CD4-positive, alpha-beta memory T cell (primary cell): ENCODE measurements around the gene PCNX3. TPM values are rescaled to one million over a fixed set of nuclear protein-coding genes. Genes with fewer than 3 reads are reported as not detected.

Experiments used
- CTCF ChIA-PET: fragments of 350-600 bp; sonication (Branson Sonifier 250); formaldehyde crosslinking; loops from one replicate; lab custom pipeline; 2021; ENCODE audit warnings: inconsistent platforms; ENCODE audit not compliant: partially characterized antibody; lab: Charles Lee
- POLR2A ChIA-PET: fragments of 350-600 bp; sonication (Branson Sonifier 250); formaldehyde crosslinking; loops from one replicate; lab custom pipeline; 2021; ENCODE audit not compliant: partially characterized antibody; lab: Charles Lee
- DNase-seq, 5 donors: peaks; one replicate each; pipeline versions ENCODE4 v3.0.0 to v3.0.0-alpha.2; 2020 to 2022; ENCODE audit warnings: mixed read lengths in 1 of 5
- H3K27ac ChIP-seq: one replicate; pipeline ENCODE4 v1.7.0; 2013; ENCODE audit warnings: low read depth, low read length
- H3K27me3 ChIP-seq: 2 replicates; pipeline ENCODE4 v1.7.0; 2013; ENCODE audit warnings: mild to moderate bottlenecking, low read length, moderate library complexity; ENCODE audit not compliant: insufficient read depth
- H3K36me3 ChIP-seq: 2 replicates; pipeline ENCODE4 v1.7.0; 2013; ENCODE audit warnings: mild to moderate bottlenecking, low read length, moderate library complexity; ENCODE audit not compliant: insufficient read depth
- H3K4me1 ChIP-seq: 2 replicates; pipeline ENCODE4 v1.7.0; 2013; ENCODE audit warnings: mild to moderate bottlenecking, low read length, moderate library complexity; ENCODE audit not compliant: insufficient read depth
- H3K4me3 ChIP-seq, 2 donors: one replicate each; pipeline ENCODE4 v1.7.0; 2013; ENCODE audit warnings: low read length in 2 of 2, mild to moderate bottlenecking in 1 of 2
- H3K9me3 ChIP-seq, 2 donors: one replicate each; pipeline ENCODE4 v1.7.0; 2013; ENCODE audit warnings: low read length in 2 of 2, control low read depth in 1 of 2; ENCODE audit not compliant: control insufficient read depth in 1 of 2
- H3K27ac Mint-ChIP-seq, 7 donors: one replicate each; pipeline ENCODE4 v1.8.0; 2020 to 2021; ENCODE audit warnings: mixed read lengths in 7 of 7, mild to moderate bottlenecking in 6 of 7, inconsistent platforms in 3 of 7, moderate library complexity in 3 of 7
- H3K27me3 Mint-ChIP-seq, 2 donors: one replicate each; pipeline ENCODE4 v1.8.0; 2020 to 2021; ENCODE audit warnings: mixed read lengths in 2 of 2
- H3K36me3 Mint-ChIP-seq, 2 donors: one replicate each; pipeline ENCODE4 v1.8.0; 2020 to 2021; ENCODE audit warnings: mixed read lengths in 2 of 2, inconsistent platforms in 1 of 2, mild to moderate bottlenecking in 1 of 2
- H3K4me1 Mint-ChIP-seq, 4 donors: one replicate each; pipeline ENCODE4 v1.8.0; 2020 to 2021; ENCODE audit warnings: mixed read lengths in 4 of 4, mild to moderate bottlenecking in 1 of 4
- H3K4me3 Mint-ChIP-seq, 8 donors: one replicate each; pipeline ENCODE4 v1.8.0; 2020 to 2021; ENCODE audit warnings: mixed read lengths in 8 of 8, mild to moderate bottlenecking in 7 of 8, moderate library complexity in 6 of 8, inconsistent platforms in 3 of 8
- H3K9me3 Mint-ChIP-seq, 8 donors: one replicate each; pipeline ENCODE4 v1.8.0; 2020 to 2021; ENCODE audit warnings: mixed read lengths in 8 of 8, mild to moderate bottlenecking in 5 of 8, inconsistent platforms in 3 of 8, moderate library complexity in 1 of 8
- intact Hi-C: fragments of 100-400 bp; cut with micrococcal nuclease; formaldehyde crosslinking; loops from one replicate; pipeline ENCODE4 v1.15.1; 2023
- polyA plus RNA-seq, 2 donors: library from polyadenylated mRNA; unstranded; fragments of 300-500 nt; fragmentation: Illumina TruSeq; gene quantifications; one replicate each; pipeline ENCODE4 v1.2.3, GENCODE V29; 2021
- total RNA-seq, 2 experiments: library from RNA; stranded (reverse); gene quantifications; one replicate each; pipeline ENCODE4 v1.2.3, GENCODE V29; 2021

The PCNX3 gene
- total and polyA plus RNA-seq, 4 experiments from 2014 or later, result 0.41 to 66.3 (median 34.8) TPM

- H3K27ac Mint-ChIP-seq, result peak within 1 kb of the TSS; percentile 93 to 100 (median 96)
- no peaks in the 10 kb centered on the region for H3K9me3 Mint-ChIP-seq
- no peaks in the 10 kb centered on the region for H3K27me3 ChIP-seq
- H3K27me3 Mint-ChIP-seq, result peaks cover 0 to 3% of the 10 kb centered on the region in 2 donors
- peak within 1 kb of the TSS; percentile 99 for H3K27ac ChIP-seq
- ChIA-PET POLR2A (interaction anchor here (0.6 to 17.1 kb wide), 34 partner anchors 11 to 545 kb away, joined by 3 to 403 read pairs (median 5); partner anchors contain the start of genes CCDC85B, CFL1, FOSL1 and LTBP3), CTCF (interaction anchor here (0.6 to 4.8 kb wide), 18 partner anchors 9 to 450 kb away, joined by 3 to 66 read pairs (median 4); partner anchors contain the start of genes MAP3K11, PCNX3 and SCYL1)
- peak; percentile 86 to 93 (median 88) for DNase-seq
- no peaks in the 10 kb centered on the region for H3K9me3 ChIP-seq
- H3K4me3 ChIP-seq, result peak within 1 kb of the TSS; percentile 71 to 89
- H3K4me3 Mint-ChIP-seq, result peak within 1 kb of the TSS; percentile 91 to 100 (median 98)
- H3K36me3 Mint-ChIP-seq, result peaks cover 0 to 49% of the 10 kb centered on the region in 2 donors
- intact Hi-C loops, result loop anchor here (5.0 kb wide), 2 partner anchors 145 to 545 kb away; partner anchors contain the start of gene SNX15
- H3K4me1 ChIP-seq, result peaks cover 69% of the 10 kb centered on the region
- H3K4me1 Mint-ChIP-seq, result peaks cover 31 to 88% (median 58%) of the 10 kb centered on the region in 4 donors
- no peaks in the 10 kb centered on the region for H3K36me3 ChIP-seq
These were observed 43.1 kb upstream of the PCNX3 start, which contains the start of gene FAM89B for GRCh38 chr11:65572356-65573051. TSS of gene FAM89B (plus strand) at chr11:65572538. CDS start at chr11:65572670, 132 bp downstream.

GRCh38 chr11:65573391-65574079 lies 42.0 kb upstream of the PCNX3 start:
- intact Hi-C loops, result loop anchor here (1.0 to 5.0 kb wide), 7 partner anchors 15 to 546 kb away; partner anchors contain the start of genes PCNX3, SCYL1 and SNX15
- no peaks in the 10 kb centered on the region for H3K27me3 ChIP-seq
- H3K27me3 Mint-ChIP-seq, result peaks cover 0 to 3% of the 10 kb centered on the region in 2 donors
- H3K36me3 Mint-ChIP-seq, result peaks cover 0 to 52% of the 10 kb centered on the region in 2 donors
- peak in 2 of 5 donors; percentile 36 to 51 for DNase-seq
- CTCF ChIA-PET, result interaction anchor here (0.6 to 4.8 kb wide), 17 partner anchors 10 to 451 kb away, joined by 3 to 66 read pairs (median 5); partner anchors contain the start of genes MAP3K11, PCNX3 and SCYL1
- peak overlapping the region; percentile 89 to 94 (median 91) for H3K4me3 Mint-ChIP-seq
- peak overlapping the region; percentile 71 to 89 for H3K4me3 ChIP-seq
- H3K9me3 Mint-ChIP-seq, result no peaks in the 10 kb centered on the region
- H3K36me3 ChIP-seq, result no peaks in the 10 kb centered on the region
- POLR2A ChIA-PET, result interaction anchor here (0.5 to 17.1 kb wide), 24 partner anchors 10 to 327 kb away, joined by 3 to 403 read pairs (median 6); partner anchors contain the start of genes CCDC85B, FOSL1, LTBP3 and MALAT1
- H3K9me3 ChIP-seq, result no peaks in the 10 kb centered on the region
- peak overlapping the region; percentile 90 to 99 (median 93) for H3K27ac Mint-ChIP-seq
- peaks cover 34 to 88% (median 60%) of the 10 kb centered on the region in 4 donors for H3K4me1 Mint-ChIP-seq
- H3K27ac ChIP-seq, result peak overlapping the region; percentile 99
- H3K4me1 ChIP-seq, result peaks cover 69% of the 10 kb centered on the region

GRCh38 chr11:65574109-65574810 lies 41.3 kb upstream of the PCNX3 start:
- CTCF ChIA-PET, result interaction anchor here (1.1 to 4.8 kb wide), 8 partner anchors 11 to 41 kb away, joined by 3 to 50 read pairs (median 14); partner anchors contain the start of genes MAP3K11 and PCNX3
- H3K27me3 Mint-ChIP-seq, result peaks cover 0 to 3% of the 10 kb centered on the region in 2 donors
- POLR2A ChIA-PET, result interaction anchor here (0.5 to 17.1 kb wide), 23 partner anchors 14 to 798 kb away, joined by 3 to 403 read pairs (median 33); partner anchors contain the start of genes CCDC85B, KCNK7, LTBP3 and MALAT1
- Histone ChIP-seq H3K9me3 (no peaks in the 10 kb centered on the region), H3K4me3 (peak overlapping the region; percentile 75 to 89), H3K4me1 (peaks cover 69% of the 10 kb centered on the region), H3K27ac (peak overlapping the region; percentile 99), H3K27me3 (no peaks in the 10 kb centered on the region), H3K36me3 (peaks cover 2% of the 10 kb centered on the region)
- DNase-seq, result peak; percentile 81 to 92 (median 84)
- peak overlapping the region; percentile 97 to 99 (median 98) for H3K27ac Mint-ChIP-seq
- peaks cover 30 to 84% (median 58%) of the 10 kb centered on the region in 4 donors for H3K4me1 Mint-ChIP-seq
- H3K4me3 Mint-ChIP-seq, result peak overlapping the region; percentile 93 to 99 (median 96)
- peaks cover 0 to 53% of the 10 kb centered on the region in 2 donors for H3K36me3 Mint-ChIP-seq
- intact Hi-C loops, result loop anchor here (1.0 to 5.0 kb wide), 7 partner anchors 14 to 547 kb away; partner anchors contain the start of genes PCNX3, SCYL1 and SNX15
- no peaks in the 10 kb centered on the region for H3K9me3 Mint-ChIP-seq

- no peaks in the 10 kb centered on the region for H3K9me3 Mint-ChIP-seq
- Histone ChIP-seq H3K27me3 (no peaks in the 10 kb centered on the region), H3K4me1 (peaks cover 66% of the 10 kb centered on the region), H3K36me3 (peaks cover 9% of the 10 kb centered on the region), H3K4me3 (peak overlapping the region; percentile 75 to 89), H3K9me3 (no peaks in the 10 kb centered on the region), H3K27ac (peak overlapping the region; percentile 99)
- peaks cover 27 to 80% (median 56%) of the 10 kb centered on the region in 4 donors for H3K4me1 Mint-ChIP-seq
- peak overlapping the region; percentile 97 to 99 (median 98) for H3K27ac Mint-ChIP-seq
- DNase-seq, result peak in 2 of 5 donors; percentile 43 to 49
- H3K27me3 Mint-ChIP-seq, result peaks cover 0 to 3% of the 10 kb centered on the region in 2 donors
- ChIA-PET CTCF (interaction anchor here (0.6 to 5.1 kb wide), 9 partner anchors 9 to 136 kb away, joined by 3 to 50 read pairs (median 5); no protein-coding TSS in a partner anchor), POLR2A (interaction anchor here (0.5 to 17.1 kb wide), 32 partner anchors 9 to 799 kb away, joined by 3 to 403 read pairs (median 5); partner anchors contain the start of genes C11orf68, DRAP1, KCNK7 and LTBP3)
- intact Hi-C loops, result loop anchor here (1.0 to 5.0 kb wide), 7 partner anchors 13 to 548 kb away; partner anchors contain the start of genes PCNX3, SCYL1 and SNX15
- peak overlapping the region; percentile 93 to 99 (median 96) for H3K4me3 Mint-ChIP-seq
- peaks cover 0 to 54% of the 10 kb centered on the region in 2 donors for H3K36me3 Mint-ChIP-seq
These were observed 40.6 kb upstream of the PCNX3 start for GRCh38 chr11:65574811-65575567.

- POLR2A ChIA-PET, result interaction anchor here (0.6 to 17.1 kb wide), 36 partner anchors 8 to 737 kb away, joined by 3 to 403 read pairs (median 4); partner anchors contain the start of genes C11orf68, DRAP1, KCNK7 and LTBP3
- CTCF ChIA-PET, result interaction anchor here (0.6 to 5.1 kb wide), 14 partner anchors 9 to 135 kb away, joined by 3 to 50 read pairs (median 3); no protein-coding TSS in a partner anchor
- Mint-ChIP-seq H3K27me3 (no peaks in the 10 kb centered on the region), H3K27ac (peak within 1 kb of the TSS; percentile 97 to 99 (median 98)), H3K9me3 (no peaks in the 10 kb centered on the region), H3K36me3 (peaks cover 0 to 54% of the 10 kb centered on the region in 2 donors), H3K4me1 (peaks cover 25 to 76% (median 52%) of the 10 kb centered on the region in 4 donors), H3K4me3 (peak within 1 kb of the TSS; percentile 93 to 99 (median 96))
- H3K9me3 ChIP-seq, result no peaks in the 10 kb centered on the region
- H3K4me3 ChIP-seq, result peak within 1 kb of the TSS; percentile 88 to 89
- peak within 1 kb of the TSS; percentile 99 for H3K27ac ChIP-seq
- intact Hi-C loops, result loop anchor here (2.0 kb wide), 2 partner anchors 51 to 77 kb away; partner anchors contain the start of gene SCYL1
- peaks cover 66% of the 10 kb centered on the region for H3K4me1 ChIP-seq
- peaks cover 16% of the 10 kb centered on the region for H3K36me3 ChIP-seq
- peak; percentile 71 to 87 (median 81) for DNase-seq
- H3K27me3 ChIP-seq, result no peaks in the 10 kb centered on the region
These were observed 39.9 kb upstream of the PCNX3 start, which contains the start of gene EHBP1L1 for GRCh38 chr11:65575568-65576231. TSS of gene EHBP1L1 (plus strand) at chr11:65576053. CDS start at chr11:65576303, 250 bp downstream.
